Medulla oblongata (tissue), 1 donor: ENCODE measurements around the gene GPX8.

ENCODE experiments used
- DNase-seq: peaks from one replicate; pipeline ENCODE4 v3.0.0-alpha.2; 2015; ENCODE audit errors: extremely low spot score

GPX8 gene, protein sequence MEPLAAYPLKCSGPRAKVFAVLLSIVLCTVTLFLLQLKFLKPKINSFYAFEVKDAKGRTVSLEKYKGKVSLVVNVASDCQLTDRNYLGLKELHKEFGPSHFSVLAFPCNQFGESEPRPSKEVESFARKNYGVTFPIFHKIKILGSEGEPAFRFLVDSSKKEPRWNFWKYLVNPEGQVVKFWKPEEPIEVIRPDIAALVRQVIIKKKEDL

DNA sequence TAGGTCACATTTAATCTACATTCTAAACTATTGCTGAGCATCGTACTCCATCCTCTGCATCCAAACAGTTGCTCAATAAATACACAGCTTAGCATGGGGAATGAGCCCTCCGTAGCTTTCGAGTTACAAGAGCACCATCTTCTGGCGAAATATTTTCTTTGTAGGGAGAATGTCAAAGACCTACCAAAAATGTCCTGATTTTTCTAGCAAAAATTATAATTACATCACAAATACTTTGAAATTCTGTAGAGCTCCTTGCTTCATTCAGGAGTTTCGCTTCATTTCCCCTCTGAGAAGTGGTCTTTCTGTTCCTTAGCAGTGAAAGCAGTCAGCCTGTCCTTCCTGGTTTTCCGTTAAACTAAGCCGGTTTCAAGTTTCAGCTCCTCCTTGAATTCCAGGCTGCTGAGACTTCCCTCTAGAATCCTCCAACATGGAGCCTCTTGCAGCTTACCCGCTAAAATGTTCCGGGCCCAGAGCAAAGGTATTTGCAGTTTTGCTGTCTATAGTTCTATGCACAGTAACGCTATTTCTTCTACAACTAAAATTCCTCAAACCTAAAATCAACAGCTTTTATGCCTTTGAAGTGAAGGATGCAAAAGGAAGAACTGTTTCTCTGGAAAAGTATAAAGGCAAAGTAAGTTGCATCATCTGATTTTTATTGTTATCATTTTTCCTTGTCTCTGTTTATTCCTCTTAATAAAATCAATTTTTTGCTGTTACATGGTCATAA lies at the start of gene GPX8:
Gene GPX8, plus strand, starts transcription at position 409 of the 730 bp plus-strand sequence. Its CDS starts 22 bp downstream, at position 431.
- peak; percentile 56 for DNase-seq

DNA sequence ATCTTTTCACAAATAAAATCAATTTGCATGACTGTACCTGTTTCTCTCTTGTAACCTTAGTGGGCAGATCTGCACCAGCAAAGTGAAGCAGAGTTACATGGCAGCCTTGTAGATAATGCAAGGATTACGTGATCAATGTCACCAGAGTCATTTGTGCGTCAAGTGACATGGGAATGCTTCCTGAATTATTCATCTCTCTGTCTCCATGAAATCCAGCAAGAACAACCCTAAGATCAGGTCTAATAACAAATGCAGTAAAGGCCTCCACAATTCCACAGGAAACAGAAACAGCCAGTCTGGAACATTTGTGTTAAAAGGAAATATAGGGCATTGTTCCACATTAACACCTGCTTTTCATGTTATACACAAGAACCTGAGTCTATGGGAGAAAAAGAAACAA lies 49.8 kb upstream of the GPX8 start:
- DNase-seq: no peak

DNA sequence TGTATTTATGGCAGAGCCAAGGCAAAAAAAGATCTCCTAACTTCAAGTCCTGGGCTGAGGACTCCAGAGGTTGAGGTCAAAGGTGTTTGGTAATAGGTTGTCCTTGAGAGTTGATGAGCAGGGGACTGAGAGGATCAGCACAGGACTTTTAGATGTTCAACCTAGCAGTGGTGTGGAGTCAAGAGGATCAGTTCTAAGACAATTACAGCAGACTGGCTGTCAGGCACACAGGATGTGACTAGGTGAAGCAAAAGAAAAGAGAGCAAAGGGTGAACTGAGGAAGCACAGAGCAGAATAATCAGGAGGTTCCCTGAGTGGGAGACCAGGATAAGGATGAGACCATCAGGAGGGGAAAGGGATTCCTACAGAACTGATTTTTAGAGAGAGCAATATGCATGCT lies 46.6 kb upstream of the GPX8 start:
- DNase-seq: no peak

DNA sequence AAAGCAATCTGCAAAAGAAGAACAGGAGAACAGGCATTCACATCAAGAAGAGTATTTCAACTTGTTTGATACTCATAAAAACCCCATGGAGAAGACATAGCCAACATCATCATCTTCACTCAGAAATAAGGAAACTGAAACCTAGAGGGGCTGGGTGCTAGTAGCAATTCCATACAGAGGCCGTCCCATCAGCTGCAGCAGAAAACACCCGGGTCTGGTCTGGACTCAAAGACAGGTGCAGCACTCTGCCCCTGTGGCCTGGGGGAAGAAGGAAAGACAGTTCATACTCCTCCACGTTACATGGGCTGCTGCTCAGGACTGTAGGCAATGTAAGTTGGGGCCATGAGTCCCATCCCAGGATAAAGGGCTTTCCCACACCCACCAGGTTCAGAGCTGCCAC lies 45.9 kb upstream of the GPX8 start:
- DNase-seq: no peak

DNA sequence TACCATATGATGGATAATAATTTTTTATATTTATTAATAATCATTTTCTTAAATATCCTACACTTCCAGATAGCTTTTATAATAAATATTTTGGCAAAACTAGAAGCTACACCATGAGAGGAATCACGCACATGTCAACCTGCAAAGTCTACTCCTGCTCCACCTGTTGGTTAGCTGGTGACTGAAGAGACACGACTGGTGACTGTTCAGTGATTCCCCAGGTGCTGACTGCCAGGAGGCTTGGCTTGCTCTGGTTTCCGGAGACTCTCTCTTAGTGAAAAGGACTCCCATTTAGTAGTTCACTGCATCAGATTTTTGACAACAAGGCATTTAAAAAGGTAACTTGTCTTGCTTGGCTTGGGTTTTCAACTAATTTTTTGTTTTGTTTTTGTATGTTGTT lies 36.6 kb upstream of the GPX8 start:
- DNase-seq: no peak

DNA sequence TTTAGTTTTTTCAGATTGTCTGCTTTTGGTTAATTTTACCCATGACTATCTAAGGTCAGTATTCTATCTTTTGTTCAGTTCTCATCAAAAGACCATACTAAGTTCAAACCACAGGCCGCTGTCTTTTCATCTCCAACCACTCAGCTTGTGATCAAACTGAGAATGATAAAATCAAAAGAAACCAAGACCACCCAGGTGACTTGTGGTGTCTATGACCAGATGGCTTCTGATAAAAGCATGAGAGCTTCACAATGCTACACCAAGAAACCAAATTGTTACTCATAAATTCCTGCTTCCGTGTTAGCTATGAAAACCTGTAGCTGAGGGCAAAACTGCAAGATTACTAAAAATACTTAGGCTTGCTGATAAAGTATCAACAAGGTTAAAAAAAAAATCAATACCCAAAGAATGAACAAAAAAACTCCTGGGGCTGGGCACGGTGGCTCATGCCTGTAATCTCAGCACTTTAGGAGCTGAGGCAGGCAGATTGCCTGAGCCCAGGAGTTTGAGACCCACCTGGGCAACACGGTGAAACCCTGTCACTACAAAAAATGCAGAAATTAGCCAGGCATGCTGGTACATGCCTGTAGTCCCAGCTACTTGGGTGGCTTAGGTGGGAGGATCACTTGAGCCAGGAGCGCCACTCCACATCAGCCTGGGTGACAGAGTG lies 25.8 kb upstream of the GPX8 start:
- no peak for DNase-seq

DNA sequence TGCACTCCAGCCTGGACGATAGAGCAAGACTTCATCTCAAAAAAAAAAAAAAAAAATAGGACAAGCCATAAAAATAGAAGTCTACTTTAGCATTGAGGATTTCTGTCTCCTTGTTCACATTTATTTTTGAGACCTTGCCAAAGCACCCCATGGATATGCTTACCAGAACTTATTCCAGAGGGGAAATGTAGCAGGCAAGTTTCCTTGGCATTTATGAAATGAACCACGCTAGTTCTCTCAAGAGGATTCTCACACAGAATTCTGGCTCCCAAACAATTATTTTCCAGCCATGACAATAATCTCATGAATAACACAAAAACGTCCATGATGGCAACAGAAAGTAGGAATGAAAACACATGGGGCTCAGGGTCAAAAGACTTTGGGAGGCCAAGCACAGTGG lies 23.4 kb upstream of the GPX8 start:
- no peak for DNase-seq

DNA sequence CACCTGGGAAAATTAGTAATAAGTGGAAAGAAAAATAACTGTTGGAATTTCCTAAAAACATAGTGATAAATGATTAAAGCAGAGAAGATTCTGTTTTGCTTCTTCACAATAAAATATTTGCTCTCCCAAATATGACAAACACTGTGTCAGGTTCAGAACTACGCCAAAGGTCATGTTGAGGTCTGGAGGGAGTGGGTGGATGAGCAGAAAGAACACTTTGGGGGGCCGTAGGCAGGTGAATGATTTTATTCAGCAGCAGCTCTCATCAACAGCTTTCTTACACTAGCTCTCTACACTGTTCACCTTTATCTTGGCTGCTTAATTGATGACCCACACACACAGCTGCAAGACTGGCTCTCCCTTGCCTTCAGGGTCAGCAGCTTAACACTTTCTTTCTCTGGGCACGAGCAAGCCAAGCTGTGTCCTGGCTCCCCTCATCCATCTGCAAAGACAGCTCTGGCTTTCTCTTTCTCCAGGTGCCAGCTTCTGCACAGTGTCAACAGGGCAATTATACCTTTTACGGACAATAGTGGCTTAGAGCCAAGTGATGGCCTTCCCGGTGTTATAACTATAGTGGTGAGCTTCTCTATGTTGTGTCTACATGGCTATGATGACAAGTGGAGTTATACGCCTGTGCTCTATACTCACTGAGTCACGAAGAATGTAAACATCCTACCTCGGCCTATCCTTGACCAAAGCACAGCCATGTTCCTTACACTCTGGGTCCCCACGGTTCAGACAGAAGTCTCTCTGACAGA lies 18.9 kb upstream of the GPX8 start:
- no peak for DNase-seq

DNA sequence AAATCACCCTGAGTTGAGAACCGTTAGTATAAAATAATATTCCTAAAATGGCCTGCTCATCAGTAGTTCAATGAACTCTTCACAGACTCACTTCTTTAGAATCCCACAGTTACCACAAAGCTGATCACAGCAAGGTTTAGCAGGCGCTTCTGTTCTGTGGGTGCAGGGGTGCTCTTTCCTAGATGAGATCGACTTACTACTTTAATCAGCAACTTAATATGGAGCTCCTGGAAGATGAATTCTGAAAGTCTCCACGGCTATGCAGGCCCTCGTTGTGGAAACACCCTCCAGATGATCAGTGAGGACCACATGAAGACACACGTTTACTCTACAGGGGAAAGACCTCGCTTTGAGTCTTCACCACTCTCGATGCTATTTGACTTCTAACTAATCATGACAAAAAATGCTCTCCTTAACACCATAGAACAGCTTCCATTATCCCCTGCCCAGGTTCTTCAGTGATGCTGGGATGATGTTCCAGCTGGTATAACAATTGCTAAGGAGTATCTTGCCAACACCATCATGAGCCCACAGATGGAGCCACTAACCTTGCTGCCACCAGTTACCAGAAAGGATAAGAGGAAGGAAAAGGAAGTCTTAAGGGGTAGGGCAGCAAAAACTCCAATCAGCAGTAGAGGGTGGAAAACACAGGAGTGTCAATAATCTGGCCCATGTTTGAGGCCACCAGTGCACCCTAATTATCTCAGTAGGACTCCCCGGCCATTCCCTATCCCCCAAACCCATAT lies 17.9 kb upstream of the GPX8 start:
- no peak for DNase-seq

DNA sequence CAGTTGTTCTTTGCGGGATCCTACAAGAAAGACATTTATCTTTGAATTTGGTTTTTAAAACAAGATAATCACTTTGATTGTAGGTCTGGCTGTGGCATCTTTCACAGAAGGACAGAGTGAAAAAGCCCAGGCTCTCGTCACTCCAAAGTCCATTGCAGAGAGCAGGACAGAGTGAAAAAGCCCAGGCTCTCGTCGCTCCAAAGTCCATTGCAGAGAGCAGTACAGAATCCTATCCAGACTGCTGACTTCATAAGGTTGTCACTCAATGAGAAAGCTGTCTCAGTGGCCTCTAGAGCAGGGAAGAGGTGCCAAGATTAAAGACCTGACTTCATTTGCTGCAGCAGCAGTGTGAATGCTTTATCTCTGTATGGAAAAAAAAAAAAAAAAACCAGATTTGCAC lies 16.3 kb upstream of the GPX8 start:
- DNase-seq: no peak

DNA sequence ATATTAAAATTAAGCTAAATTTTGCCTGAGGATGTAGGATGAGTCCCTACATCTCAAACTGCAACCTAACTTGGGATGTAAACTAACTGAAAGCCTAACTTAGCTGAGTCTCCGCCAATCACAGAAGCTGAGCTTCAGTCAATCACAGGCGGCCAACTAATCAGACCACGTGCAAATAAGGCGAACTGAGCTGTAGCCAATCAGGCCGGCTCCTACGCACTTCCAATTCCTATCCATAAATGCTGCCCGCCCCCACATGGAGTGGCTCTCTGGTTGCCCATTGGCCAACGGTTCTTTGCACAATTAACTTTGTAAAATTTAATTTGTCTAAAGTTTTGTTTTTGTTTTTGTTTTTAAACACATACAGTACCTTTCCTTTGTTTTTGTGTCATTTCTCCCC lies 13.9 kb upstream of the GPX8 start:
- no peak for DNase-seq

DNA sequence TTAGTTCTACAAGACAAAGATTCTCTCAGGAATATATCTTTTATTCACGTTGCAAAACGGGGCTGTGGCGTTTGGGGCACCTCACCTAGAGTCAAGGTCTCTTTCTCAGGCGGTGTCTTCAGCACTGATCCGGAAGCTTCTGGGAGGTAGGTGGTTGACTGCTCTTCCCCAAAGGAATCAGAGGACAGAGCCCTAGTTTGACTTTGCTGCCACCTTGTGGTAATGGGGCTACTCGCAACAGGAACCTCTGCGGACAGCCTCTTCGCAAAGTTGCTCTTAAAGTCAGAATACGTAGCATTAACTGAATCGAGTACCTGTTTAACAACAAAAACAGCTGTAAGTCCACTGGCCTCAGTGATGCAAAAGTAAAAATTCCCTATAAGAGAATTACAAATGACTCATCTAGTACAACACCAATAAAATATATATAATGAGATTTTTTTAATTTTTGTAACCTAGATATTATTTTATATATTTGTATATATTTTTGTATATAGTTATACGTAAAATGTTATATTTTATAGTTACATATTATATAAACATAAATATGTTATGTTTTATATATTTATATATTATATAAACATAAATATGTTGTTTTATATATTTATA lies 13.3 kb upstream of the GPX8 start:
- peak; percentile 92 for DNase-seq

DNA sequence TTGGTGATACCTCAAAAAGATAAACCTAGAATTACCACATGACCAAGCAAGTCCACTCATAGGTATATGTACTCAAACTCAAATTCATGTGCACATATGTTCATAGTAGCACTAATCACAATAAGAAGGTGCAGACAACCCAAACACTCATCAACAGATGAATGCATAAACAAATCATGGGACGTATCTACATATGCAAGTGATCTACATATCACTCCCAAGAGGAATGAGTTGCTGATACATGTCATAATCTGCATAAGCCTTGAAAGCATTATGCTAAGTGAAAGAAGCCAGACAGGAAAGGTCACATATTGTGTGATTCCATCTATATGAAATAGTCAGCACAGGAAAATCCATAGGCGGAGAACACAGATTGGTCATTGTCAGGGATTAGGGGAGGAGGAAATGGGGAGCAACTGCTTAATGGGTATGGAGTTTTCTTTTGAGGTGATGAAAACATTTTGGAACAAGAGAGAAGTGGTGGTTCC lies 10.6 kb upstream of the GPX8 start:
- DNase-seq: no peak

DNA sequence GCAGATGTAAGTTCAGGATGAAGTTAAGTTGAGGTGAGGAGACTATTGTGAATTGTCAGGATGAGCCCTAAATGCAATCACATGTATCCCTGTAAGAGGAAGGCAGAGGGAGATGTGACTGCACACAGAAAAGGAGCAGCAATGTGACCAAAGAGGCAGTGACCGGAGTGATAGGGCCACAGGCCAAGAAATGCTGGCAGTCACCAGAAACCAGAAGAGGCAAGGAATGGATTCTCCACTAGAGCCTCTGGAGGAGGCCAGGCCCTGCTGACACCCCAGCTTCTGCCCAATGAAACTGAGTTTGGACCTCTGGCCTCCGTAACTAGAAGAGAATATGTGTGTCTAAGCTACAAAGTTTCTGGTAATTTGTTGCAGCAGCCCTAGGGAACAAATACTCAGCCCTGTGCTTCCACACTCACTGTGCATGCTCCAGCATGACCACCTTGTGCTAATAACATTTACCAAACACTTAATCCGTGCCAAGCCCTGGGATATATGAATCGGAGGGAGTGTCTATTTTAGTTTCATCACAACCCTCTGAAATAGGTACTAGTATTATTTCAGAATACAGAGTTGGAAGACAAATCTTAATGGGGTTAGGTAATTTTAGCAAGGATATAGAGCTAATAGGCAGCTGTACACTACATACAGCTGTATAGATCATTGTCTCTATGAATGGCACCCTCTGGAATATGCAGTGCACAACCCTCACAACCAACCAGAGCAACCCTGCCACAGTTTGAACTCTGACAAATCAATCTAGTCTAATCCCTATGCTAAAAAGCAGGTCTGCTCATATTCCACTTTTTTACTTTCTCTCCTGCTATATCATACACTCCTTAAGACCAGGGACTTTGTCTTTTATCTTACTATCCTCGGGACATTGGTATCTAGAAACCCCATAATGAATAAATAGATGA lies 7.8 kb upstream of the GPX8 start:
- DNase-seq: no peak

DNA sequence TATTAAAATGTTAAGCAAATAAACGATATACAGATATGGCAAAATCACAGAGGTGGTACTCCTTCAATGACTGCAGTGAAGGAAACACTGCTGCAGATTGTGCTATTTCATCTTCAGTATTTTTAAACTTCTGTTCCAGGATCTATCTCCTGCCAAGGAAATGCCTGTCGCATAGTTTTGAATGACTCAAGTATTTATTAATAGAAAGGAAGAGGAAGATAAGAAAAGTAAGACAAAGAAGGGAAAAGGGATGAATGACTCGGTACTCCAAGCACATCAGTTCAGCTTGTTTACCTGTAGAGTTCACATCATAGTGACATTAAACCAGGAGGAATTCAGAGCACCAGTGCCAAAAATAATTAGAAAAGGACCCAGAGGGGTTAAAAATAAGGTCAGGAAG lies 5.1 kb upstream of the GPX8 start:
- no peak for DNase-seq

DNA sequence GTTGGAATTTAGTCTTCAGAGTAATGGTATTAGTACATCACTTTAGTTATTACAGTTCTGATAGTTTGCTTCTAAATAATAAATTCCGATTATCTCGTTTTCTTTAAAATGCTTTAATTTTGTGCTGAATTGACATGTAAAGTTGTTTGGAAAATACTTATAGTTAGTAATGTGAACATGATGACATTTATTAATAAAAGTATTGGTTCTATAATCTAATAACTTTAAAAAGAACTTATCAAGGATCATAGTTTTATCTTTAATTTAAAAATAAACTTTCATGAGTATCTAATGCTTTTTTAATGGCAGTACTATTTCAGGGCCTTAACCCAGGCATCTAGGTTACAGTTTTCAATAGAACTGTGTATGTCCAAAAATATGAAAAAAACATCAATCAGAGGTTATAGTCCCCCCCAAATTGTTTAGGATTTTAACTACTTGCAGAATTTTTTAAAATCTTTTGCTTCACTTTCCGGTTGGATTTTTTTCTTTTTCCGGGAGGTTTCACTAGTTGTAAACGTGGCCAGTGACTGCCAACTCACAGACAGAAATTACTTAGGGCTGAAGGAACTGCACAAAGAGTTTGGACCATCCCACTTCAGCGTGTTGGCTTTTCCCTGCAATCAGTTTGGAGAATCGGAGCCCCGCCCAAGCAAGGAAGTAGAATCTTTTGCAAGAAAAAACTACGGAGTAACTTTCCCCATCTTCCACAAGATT lies 680 bp downstream of the GPX8 start:
- no peak for DNase-seq

DNA sequence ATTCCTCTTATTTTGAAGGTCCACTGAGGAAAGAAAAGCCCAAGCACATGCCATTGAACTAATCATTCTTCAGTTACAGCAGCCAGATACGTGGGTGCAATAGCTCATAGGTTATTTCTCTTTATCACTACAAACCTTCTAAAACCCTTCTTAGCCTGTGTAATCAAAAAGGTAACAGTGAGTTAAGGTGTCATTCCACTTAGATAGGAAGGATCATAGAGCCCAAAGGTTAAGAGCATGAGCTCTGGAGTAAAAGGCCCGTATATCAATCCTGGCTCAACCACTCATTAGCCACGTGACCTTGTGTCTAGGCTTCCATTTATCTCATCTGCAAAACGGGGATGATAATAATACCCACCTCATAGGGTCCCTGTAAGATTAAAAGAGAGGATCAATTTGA lies 2.7 kb downstream of the GPX8 start:
- DNase-seq: no peak

DNA sequence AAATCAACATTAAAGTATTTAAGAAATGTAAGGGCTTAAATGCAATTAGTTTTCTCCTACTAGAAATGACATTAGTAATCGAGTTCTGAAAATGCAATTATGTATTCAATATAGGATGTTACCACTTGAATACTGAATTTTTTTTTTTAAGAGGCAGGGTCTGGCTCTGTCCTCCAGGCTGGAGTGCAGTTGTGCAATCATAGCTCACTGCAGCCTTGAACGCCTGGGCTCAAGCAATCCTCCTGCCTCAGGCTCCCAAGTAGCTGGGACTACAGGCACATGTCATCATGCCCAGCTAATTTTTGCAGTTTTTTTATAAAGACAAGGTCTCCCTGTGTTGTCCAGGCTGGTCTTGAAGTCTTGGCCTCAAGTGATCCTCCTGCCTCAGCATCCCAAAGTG lies 11.5 kb downstream of the GPX8 start:
- DNase-seq: no peak
